GM19455 (cell line): ENCODE data around the gene PRKCD.

ENCODE experiments used
- ATAC-seq: cut with Tn5 transposase; IDR thresholded peaks from one replicate; pipeline ENCODE4 v1.9.1; 2021; ENCODE audit not compliant: unreplicated experiment

The PRKCD gene

GRCh38 chr3:53160660-53161449 lies at the start of gene PRKCD:
TSS of gene PRKCD (plus strand) at chr3:53161209. CDS start at chr3:53178423, 17,214 bp downstream.
- ATAC-seq: peak; percentile 58

- ATAC-seq: no peak
Measured at GRCh38 chr3:53111822-53112221, 49.2 kb upstream of the PRKCD start.

GRCh38 chr3:53113293-53114010 lies 47.6 kb upstream of the PRKCD start:
- ATAC-seq: no peak

DNA sequence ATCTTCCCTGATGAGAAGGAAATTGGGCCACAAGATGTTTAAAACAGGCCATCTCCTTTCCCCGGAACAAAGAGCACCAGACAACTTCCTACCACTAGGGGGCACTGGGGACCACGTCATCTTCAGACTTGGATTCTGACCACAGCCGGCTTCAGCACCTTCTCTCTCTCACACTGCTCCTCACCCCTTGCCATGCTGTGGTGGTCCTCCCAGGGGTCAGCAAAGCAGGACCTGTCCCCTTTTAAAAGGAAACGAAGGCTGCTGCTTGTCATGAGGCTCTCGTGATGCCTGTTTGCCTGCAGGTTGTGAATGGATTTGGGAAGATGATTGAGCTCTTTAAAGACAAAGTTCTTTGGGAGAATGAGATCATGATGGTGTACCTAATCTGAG lies 47.0 kb upstream of the PRKCD start:
- peak; percentile 65 for ATAC-seq

DNA sequence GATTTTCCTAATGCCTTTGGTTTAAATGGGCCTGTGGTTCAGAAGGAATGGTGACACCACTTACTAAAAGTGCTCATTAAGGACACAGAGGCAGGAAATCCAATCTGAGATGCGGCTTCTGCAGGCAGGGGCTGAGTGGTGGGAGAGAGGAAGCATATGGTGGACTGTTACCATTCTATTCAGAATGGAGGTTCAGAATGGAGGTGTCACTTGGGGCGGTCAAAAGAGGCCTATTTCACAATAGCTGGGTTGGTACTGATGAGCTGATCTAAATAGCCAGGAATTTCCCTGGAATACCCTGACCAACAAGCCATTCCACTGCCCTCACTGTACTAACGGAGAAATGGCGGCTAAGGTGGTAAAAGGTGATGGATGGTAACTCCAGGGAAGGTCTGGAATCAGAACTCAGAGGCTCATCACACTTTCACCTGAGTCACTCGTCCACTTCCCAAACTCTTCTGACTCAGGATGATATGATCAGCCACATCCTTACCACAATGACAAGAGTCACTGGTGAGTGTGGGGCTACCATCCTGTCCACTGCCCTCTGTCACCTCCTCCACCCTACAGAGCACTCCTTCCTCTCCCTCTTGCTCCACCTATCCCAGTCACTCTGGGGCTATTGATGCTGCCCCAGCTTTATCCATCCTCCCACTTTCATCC lies 46.5 kb upstream of the PRKCD start:
- ATAC-seq: no peak

DNA sequence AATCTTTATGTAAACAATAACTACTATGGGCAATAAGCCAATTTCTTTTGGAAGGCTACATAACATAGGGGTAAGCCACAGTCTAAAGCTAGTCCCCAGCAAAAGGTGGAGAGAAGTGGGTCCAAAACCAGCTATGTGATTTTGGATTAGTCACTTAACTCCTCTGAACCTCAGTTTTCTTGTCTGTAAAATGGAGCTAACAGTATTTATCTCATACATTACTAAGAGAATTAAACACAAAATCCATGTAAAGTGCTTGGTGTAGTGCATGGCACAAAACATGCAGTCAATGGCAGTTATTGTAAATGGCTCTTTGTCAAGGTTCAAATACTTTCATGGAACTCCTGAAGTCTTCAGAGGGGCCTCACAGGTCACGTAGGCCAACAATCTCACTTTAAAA lies 44.1 kb upstream of the PRKCD start:
- ATAC-seq: no peak

DNA sequence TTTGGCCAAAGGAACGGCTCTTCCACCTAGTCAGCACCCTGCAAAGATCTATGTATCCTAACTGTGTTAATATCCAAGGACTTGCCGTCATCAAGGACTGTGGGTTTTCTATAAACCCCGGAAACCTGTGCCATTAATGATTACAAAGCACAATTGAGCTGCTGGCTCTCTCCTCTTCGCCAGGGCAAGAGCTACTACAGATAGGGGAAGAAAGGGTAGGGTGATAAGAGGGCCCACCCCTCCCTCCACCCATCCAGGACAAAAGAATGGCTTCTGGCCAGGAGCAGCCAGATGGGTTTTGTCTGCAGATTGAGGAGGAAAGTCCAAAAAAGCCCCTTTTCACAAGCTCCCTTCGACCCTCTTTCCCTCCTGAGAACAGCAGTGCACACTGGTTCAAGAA lies 40.7 kb upstream of the PRKCD start:
- no peak for ATAC-seq

DNA sequence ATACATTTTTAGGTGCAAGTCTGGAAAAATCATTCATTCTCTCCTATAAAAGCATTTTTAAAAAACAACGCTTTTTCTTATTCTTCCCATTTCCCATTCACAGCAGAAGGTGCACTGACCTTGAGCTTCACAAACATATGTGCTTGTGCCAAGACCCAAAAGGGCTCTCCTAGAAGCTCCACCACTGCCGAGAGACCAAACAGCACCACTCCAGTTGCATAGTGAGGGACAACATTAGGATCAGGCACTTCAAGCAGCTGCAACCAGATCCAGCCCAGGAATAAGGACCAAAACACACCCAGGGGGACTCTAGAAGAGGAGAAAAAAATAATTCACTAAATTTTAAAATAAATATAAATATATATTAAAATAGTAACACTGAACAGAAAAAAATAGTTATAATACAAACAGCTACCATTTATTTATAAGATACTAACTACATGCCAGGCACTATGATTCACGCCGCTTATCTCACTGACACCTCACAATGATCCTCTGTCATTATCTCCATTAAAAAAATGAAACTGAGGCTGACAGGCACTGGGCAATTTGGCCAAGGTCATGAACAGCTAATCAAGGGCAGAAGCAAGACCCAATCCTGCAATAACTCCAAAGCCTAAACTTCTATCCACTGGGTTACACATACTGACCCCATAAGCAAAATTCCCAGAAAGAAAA lies 38.6 kb upstream of the PRKCD start:
- ATAC-seq: no peak

GRCh38 chr3:53122933-53123305 lies 38.1 kb upstream of the PRKCD start:
- no peak for ATAC-seq

DNA sequence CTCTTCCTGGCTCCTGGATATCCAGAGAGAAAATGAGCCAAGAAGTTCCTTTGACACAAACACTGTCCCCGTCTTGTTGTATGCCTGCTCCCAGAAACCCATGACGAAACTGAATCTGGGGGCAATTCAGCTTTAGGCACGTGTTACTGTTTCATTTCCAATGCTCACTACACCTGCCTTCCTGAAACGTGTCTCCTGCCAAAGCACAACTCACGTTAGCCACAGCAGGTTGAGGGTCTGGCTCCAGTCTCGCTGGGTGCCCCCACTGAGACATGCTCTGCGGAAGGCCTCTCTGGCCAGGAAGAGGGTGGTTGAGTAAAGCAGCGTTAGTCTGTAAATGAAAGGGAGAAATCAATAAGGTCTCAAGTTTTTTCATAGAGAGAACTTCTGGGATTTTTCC lies 37.5 kb upstream of the PRKCD start:
- no peak for ATAC-seq

- no peak for ATAC-seq
Measured at GRCh38 chr3:53123953-53124352, 37.1 kb upstream of the PRKCD start.

DNA sequence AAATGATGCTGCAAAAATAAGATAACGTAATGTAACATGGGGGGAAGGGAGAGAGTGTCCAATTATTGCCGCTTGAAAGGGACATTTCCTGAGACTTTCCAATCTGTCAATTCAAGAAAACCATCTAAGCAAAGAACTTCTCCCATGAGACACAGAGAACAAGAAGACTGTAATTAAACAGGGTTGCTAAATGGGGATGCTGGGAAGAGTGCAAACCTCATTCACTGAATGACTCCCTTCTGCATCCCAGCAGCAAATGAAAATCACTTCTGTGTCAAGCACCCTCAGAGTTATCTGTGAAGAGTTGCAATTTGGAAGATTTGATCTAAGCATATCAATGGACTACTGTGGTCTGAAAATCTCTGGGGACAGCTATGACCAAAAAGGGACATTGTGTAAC lies 34.4 kb upstream of the PRKCD start:
- no peak for ATAC-seq

- no peak for ATAC-seq
Measured at GRCh38 chr3:53129344-53129743, 31.7 kb upstream of the PRKCD start.

DNA sequence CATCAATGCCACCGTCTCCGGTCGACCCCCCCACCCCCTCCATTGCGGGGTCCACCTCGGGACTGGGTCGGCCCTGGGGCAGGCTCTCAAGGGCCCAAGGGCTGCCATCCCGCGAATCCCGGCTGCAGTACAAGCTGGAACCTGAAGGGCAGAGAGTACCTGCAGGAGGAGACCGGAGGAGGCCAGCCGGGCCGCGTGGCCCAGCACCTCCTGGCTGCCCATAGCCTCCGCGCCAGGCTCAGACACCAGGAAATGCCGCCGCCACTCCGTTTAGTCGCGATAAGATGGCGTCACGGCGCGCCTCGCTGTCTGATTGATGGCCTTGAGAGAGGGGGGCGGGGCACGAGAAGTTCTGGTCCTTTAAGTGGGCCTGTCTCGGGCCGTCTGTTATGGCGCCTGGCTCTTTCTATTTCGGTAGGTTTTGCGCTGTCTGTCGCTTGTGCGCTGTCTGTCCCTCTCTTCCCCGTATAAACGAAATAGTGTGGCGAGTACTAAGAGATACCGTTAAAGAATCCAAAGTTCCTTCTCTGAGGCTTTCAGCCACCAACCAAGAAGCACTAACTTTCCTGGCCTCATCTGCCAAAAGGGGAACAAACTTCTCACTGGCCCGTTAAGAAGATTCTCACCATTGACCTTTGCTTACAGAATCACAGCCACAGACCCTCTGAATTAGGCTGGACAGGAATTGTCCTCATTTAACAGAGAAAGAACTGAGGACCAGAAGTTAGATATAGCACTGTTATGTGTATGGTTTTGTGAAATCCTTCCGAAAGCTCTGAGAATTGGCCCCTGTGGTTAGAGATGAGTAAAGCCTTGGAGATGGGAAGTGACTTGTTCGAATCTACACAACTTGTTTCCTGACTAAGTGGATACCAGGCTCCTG lies 30.6 kb upstream of the PRKCD start, which contains the start of gene RFT1:
TSS of gene RFT1 (minus strand) at position 257 of the 883 bp plus-strand sequence. CDS start at position 222, 35 bp downstream.
- peak; percentile 68 for ATAC-seq

GRCh38 chr3:53131096-53131495 lies 29.9 kb upstream of the PRKCD start:
- ATAC-seq: no peak

DNA sequence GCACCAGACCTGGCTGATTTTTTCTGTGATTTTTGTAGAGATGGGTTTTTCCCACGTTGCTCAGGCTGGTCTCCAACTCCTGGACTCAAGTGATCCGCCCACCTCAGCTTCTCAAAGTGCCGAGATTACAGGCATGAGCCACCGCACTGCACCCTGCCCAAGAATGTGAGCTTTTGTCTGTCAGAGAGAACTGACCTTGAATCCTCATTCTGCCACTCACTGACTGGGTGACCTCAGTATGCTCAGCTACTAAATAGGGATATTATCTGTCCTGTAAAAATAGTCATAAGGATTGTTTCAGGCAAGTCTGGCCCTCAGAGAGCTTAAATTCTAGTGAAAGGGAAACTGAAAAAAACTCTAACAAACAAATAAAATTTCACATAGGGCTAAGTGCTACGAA lies 28.7 kb upstream of the PRKCD start:
- no peak for ATAC-seq

DNA sequence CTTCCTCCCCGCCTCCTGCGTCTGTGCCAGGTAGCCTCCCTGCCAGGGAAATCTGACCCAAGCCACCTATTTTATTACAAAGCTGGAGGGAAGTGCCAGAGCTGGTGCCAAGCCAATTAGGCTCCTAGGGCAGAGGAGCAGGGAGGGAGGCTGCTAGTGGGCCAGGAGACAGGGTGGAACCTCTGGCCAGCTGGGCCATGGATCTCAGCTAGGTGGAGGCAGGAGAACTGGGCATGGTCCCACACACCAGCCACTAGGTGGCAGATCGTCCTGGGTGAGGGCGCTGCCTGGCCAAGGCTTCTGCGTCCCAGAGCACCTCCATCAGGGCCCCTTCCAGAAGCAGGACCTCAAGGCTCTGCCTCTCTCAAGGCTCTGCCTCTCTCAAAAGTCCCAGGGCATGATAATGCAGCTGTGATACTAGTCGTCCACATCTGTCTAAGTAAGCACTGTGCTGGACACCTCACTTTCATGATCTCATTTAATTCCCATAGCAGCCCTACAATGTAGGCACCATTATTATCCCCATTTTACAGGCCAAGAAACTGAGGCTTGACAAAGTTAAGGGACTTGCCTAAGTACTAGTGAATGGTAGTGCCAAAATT lies 26.3 kb upstream of the PRKCD start:
- ATAC-seq: peak; percentile 62

GRCh38 chr3:53137221-53137620 lies 23.8 kb upstream of the PRKCD start:
- no peak for ATAC-seq

- ATAC-seq: no peak
Measured at GRCh38 chr3:53137835-53138446, 23.1 kb upstream of the PRKCD start.
